Ishikawa (cell line): ENCODE data around the gene ADA.

Experiments used
- CEBPB ChIP-seq: IDR thresholded peaks from 2 replicates; pipeline ENCODE4 v1.6.1; 2012
- CREB1 ChIP-seq: IDR thresholded peaks from 2 replicates; pipeline ENCODE4 v1.6.1; 2012; ENCODE audit warnings: low read depth
- EGR1 ChIP-seq: IDR thresholded peaks from 2 replicates; pipeline ENCODE4 v1.6.1; 2012
- EP300 ChIP-seq: IDR thresholded peaks from 2 replicates; pipeline ENCODE4 v1.6.1; 2012; ENCODE audit warnings: borderline replicate concordance
- FOXM1 ChIP-seq: IDR thresholded peaks from 2 replicates; pipeline ENCODE4 v1.6.1; 2012; ENCODE audit warnings: low read depth, borderline replicate concordance
- NFIC ChIP-seq: IDR thresholded peaks from 2 replicates; pipeline ENCODE4 v1.6.1; 2012
- RAD21 ChIP-seq: IDR thresholded peaks from 2 replicates; pipeline ENCODE4 v1.6.1; 2012; ENCODE audit warnings: low read depth
- TAF1 ChIP-seq: IDR thresholded peaks from 2 replicates; pipeline ENCODE4 v1.6.1; 2012; ENCODE audit warnings: low read depth, mild to moderate bottlenecking
- TCF12 ChIP-seq: IDR thresholded peaks from 2 replicates; pipeline ENCODE4 v1.6.1; 2012; ENCODE audit warnings: low read depth
- TEAD4 ChIP-seq: IDR thresholded peaks from 2 replicates; pipeline ENCODE4 v1.6.1; 2012
- YY1 ChIP-seq: IDR thresholded peaks from 2 replicates; pipeline ENCODE4 v1.6.1; 2012; ENCODE audit warnings: low read depth
- ZBTB7A ChIP-seq: IDR thresholded peaks from 2 replicates; pipeline ENCODE4 v1.6.1; 2012; ENCODE audit warnings: low read depth
- TF ChIP-seq, protein P1 (sequence below): IDR thresholded peaks from 2 replicates; pipeline ENCODE4 v1.6.1; 2012
- TF ChIP-seq, protein P2 (sequence below): IDR thresholded peaks from 2 replicates; pipeline ENCODE4 v1.6.1; 2012; ENCODE audit warnings: low read depth, mild to moderate bottlenecking

GRCh38 chr20:44630297-44630696 lies 21.2 kb downstream of the ADA start:
- no peak for TF ChIP-seq CEBPB
- TF ChIP-seq TEAD4: no peak
- no peak for TF ChIP-seq CREB1
- no peak for TF ChIP-seq TAF1
- TF ChIP-seq NFIC: no peak
- TF ChIP-seq, protein P1, sequence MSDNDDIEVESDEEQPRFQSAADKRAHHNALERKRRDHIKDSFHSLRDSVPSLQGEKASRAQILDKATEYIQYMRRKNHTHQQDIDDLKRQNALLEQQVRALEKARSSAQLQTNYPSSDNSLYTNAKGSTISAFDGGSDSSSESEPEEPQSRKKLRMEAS: no peak
- no peak for TF ChIP-seq RAD21
- no peak for TF ChIP-seq ZBTB7A
- TF ChIP-seq, protein P2, sequence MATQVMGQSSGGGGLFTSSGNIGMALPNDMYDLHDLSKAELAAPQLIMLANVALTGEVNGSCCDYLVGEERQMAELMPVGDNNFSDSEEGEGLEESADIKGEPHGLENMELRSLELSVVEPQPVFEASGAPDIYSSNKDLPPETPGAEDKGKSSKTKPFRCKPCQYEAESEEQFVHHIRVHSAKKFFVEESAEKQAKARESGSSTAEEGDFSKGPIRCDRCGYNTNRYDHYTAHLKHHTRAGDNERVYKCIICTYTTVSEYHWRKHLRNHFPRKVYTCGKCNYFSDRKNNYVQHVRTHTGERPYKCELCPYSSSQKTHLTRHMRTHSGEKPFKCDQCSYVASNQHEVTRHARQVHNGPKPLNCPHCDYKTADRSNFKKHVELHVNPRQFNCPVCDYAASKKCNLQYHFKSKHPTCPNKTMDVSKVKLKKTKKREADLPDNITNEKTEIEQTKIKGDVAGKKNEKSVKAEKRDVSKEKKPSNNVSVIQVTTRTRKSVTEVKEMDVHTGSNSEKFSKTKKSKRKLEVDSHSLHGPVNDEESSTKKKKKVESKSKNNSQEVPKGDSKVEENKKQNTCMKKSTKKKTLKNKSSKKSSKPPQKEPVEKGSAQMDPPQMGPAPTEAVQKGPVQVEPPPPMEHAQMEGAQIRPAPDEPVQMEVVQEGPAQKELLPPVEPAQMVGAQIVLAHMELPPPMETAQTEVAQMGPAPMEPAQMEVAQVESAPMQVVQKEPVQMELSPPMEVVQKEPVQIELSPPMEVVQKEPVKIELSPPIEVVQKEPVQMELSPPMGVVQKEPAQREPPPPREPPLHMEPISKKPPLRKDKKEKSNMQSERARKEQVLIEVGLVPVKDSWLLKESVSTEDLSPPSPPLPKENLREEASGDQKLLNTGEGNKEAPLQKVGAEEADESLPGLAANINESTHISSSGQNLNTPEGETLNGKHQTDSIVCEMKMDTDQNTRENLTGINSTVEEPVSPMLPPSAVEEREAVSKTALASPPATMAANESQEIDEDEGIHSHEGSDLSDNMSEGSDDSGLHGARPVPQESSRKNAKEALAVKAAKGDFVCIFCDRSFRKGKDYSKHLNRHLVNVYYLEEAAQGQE: no peak
- no peak for TF ChIP-seq FOXM1
- no peak for TF ChIP-seq YY1
- TF ChIP-seq EP300: no peak
- no peak for TF ChIP-seq EGR1
- TF ChIP-seq TCF12: no peak
